Vagina (tissue), 2 donors: ENCODE measurements around the gene SENP5.

Experiments
- POLR2A ChIP-seq, 2 donors: fragments of 450-650 bp; IDR thresholded peaks; one replicate each; pipeline ENCODE4 v1.6.1; 2017; ENCODE audit warnings: antibody characterized with exemption in 2 of 2, mild to moderate bottlenecking in 2 of 2, moderate library complexity in 2 of 2
- POLR2AphosphoS5 ChIP-seq, 2 donors: sonication (generic); formaldehyde crosslinking; IDR thresholded peaks; one replicate each; pipeline ENCODE4 v1.9.0; 2017; ENCODE audit warnings: antibody characterized with exemption in 2 of 2, mild to moderate bottlenecking in 2 of 2, low read depth in 1 of 2; ENCODE audit not compliant: insufficient read depth in 1 of 2
- TF ChIP-seq, protein P1 (sequence below), 3 experiments: fragments of 450-650 bp in 2 of 3; fragments of 200-600 bp in 1 of 3; sonication (generic) in 1 of 3; IDR thresholded peaks; one replicate each; pipeline ENCODE4 v1.5.1; 2017 to 2019; ENCODE audit warnings: antibody characterized with exemption in 3 of 3, mild to moderate bottlenecking in 2 of 3, moderate library complexity in 2 of 3

DNA sequence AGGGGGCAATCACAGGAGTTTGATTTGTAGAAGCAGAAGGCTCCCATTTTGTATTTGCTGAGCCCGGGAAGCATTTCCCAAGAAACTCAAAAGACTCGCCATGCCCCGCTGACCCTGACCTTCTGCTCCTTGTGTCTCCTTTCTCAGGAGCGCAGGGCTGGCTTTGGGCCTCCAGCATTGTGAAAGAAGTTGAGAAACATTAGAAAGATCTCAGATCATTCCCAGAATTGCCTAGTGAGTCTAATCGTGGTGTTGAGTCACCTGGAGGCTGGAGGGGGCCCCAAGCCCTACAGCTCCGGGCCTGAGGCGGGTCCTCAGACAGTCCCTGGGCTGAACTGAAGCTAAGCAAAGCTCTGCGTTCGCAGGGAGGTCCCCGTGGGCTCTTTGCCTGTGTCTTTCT is 111.8 kb downstream of the SENP5 start:
- TF ChIP-seq, protein P1, sequence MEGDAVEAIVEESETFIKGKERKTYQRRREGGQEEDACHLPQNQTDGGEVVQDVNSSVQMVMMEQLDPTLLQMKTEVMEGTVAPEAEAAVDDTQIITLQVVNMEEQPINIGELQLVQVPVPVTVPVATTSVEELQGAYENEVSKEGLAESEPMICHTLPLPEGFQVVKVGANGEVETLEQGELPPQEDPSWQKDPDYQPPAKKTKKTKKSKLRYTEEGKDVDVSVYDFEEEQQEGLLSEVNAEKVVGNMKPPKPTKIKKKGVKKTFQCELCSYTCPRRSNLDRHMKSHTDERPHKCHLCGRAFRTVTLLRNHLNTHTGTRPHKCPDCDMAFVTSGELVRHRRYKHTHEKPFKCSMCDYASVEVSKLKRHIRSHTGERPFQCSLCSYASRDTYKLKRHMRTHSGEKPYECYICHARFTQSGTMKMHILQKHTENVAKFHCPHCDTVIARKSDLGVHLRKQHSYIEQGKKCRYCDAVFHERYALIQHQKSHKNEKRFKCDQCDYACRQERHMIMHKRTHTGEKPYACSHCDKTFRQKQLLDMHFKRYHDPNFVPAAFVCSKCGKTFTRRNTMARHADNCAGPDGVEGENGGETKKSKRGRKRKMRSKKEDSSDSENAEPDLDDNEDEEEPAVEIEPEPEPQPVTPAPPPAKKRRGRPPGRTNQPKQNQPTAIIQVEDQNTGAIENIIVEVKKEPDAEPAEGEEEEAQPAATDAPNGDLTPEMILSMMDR (IDR thresholded peaks at IDR 0.05) = no peak
- TF ChIP-seq POLR2AphosphoS5 (IDR thresholded peaks at IDR 0.05; ENCODE audit: insufficient read depth in 1 of 2, low read depth in 1 of 2) (no peak), POLR2A (IDR thresholded peaks at IDR 0.05) (no peak)
